ENCODE data around the gene PAQR6. TPM values are rescaled to one million over a fixed set of nuclear protein-coding genes. Genes with fewer than 3 reads are reported as not detected.

Gene PAQR6
- total RNA-seq, 3 donors from 2014 or later (not counting 1 experiment from before 2014, with no cell fraction given) = 2.6 to 5.5 (median 3.5) TPM

DNA sequence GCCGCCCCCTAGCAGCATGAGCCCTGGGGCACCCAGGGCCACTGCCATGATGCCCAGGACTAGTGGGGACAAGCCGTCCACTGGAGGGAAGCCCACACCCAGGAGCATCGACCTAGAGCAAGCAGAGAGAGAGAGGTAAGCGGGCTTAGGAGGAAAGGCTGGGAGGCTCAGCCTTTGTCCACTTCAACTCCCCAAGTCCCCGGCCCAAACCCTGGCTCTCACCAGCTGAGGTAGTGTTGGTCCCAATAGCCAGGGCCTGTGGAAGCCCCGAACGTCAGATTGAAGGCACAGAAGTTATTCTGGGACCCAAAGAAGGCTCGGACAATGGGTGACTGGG is 45.2 kb upstream of the PAQR6 start:
- WGBS (ENCODE audit: insufficient coverage) = 100% methylated on average over 8 of the region's 8 CpGs
- intact Hi-C loops (cut with micrococcal nuclease) = no loop called here
- TF ChIP-seq, protein P1, sequence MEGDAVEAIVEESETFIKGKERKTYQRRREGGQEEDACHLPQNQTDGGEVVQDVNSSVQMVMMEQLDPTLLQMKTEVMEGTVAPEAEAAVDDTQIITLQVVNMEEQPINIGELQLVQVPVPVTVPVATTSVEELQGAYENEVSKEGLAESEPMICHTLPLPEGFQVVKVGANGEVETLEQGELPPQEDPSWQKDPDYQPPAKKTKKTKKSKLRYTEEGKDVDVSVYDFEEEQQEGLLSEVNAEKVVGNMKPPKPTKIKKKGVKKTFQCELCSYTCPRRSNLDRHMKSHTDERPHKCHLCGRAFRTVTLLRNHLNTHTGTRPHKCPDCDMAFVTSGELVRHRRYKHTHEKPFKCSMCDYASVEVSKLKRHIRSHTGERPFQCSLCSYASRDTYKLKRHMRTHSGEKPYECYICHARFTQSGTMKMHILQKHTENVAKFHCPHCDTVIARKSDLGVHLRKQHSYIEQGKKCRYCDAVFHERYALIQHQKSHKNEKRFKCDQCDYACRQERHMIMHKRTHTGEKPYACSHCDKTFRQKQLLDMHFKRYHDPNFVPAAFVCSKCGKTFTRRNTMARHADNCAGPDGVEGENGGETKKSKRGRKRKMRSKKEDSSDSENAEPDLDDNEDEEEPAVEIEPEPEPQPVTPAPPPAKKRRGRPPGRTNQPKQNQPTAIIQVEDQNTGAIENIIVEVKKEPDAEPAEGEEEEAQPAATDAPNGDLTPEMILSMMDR (IDR thresholded peaks at IDR 0.05) = no peak
- DNase-seq (no peak), ATAC-seq (no peak)
- H3K4me1 Mint-ChIP-seq = peaks cover 6 to 32% of the 10 kb centered on the region in 2 donors
- Histone ChIP-seq H3K4me3 (ENCODE audit: low read length) (no peak overlapping the region), H3K27ac (ENCODE audit: low read length) (no peak overlapping the region), H3K36me3 (ENCODE audit: control insufficient read depth, insufficient read depth, low read length) (peaks cover 2% of the 10 kb centered on the region), H3K9me3 (ENCODE audit: control insufficient read depth, insufficient read depth, low read length) (no peaks in the 10 kb centered on the region), H3K4me1 (ENCODE audit: control insufficient read depth, insufficient read depth, low read length) (peaks cover 24% of the 10 kb centered on the region), H3K27me3 (ENCODE audit: control insufficient read depth, insufficient read depth, low read length) (no peaks in the 10 kb centered on the region)
- no peaks in the 10 kb centered on the region for H3K9me3 Mint-ChIP-seq
- peak overlapping the region; percentile 22 for H3K4me3 Mint-ChIP-seq
- peak overlapping the region in 1 of 2 donors; percentile 88 for H3K27ac Mint-ChIP-seq
- no peaks in the 10 kb centered on the region for H3K36me3 Mint-ChIP-seq
- no peaks in the 10 kb centered on the region for H3K27me3 Mint-ChIP-seq (ENCODE audit: low read depth in 2 of 2)

DNA sequence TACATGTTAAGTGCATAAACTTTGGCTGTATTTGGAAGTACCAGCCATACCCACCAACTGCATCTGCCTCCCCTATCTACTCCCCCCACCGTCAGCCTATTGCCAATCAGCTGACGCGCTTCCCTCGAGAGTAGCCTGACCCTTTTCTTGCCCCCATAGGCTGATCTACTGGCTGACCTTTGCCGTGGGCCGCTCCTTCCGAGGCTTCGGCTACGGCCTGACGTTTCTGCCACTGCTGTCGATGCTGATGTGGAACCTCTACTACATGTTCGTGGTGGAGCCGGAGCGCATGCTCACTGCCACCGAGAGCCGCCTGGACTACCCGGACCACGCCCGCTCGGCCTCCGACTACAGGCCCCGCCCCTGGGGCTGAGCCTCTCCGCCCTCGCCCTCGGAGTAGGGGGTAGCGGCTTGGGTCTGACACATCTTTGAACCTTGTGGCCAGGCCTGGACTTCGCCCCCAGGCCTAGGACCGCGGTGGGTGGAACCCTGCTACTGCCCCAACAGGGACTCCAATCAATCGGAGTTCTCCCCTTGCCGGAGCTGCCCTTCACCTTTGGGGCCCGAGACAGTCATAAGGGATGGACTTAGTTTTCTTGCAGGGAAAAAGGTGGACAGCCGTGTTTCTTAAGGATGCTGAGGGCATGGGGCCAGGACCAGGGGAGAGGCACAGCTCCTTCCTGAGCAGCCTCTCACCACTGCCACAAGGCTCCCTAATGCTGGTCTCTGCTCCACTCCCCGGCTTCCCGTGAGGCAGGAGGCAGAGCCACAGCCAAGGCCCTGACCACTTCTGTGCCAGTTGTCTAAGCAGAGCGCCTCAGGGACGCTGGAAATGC is 43.6 kb upstream of the PAQR6 start:
- no peaks in the 10 kb centered on the region for H3K36me3 Mint-ChIP-seq
- TF ChIP-seq, protein P1 (IDR thresholded peaks at IDR 0.05) = no peak
- H3K9me3 Mint-ChIP-seq = no peaks in the 10 kb centered on the region
- WGBS (ENCODE audit: insufficient coverage) = 53% methylated on average over 37 of the region's 37 CpGs
- H3K27me3 Mint-ChIP-seq (ENCODE audit: low read depth in 2 of 2) = no peaks in the 10 kb centered on the region
- Histone ChIP-seq H3K36me3 (ENCODE audit: control insufficient read depth, insufficient read depth, low read length) (peaks cover 2% of the 10 kb centered on the region), H3K4me1 (ENCODE audit: control insufficient read depth, insufficient read depth, low read length) (peaks cover 24% of the 10 kb centered on the region), H3K9me3 (ENCODE audit: control insufficient read depth, insufficient read depth, low read length) (no peaks in the 10 kb centered on the region), H3K4me3 (ENCODE audit: low read length) (no peak overlapping the region), H3K27me3 (ENCODE audit: control insufficient read depth, insufficient read depth, low read length) (no peaks in the 10 kb centered on the region), H3K27ac (ENCODE audit: low read length) (peak overlapping the region; percentile 8)
- intact Hi-C loops (cut with micrococcal nuclease) = no loop called here
- peaks cover 6 to 32% of the 10 kb centered on the region in 2 donors for H3K4me1 Mint-ChIP-seq
- DNase-seq (peak in 1 of 2 donors; percentile 52), ATAC-seq (peak; percentile 80 to 84 (median 84))
- peak overlapping the region; percentile 61 to 88 for H3K27ac Mint-ChIP-seq
- peak overlapping the region; percentile 80 for H3K4me3 Mint-ChIP-seq

DNA sequence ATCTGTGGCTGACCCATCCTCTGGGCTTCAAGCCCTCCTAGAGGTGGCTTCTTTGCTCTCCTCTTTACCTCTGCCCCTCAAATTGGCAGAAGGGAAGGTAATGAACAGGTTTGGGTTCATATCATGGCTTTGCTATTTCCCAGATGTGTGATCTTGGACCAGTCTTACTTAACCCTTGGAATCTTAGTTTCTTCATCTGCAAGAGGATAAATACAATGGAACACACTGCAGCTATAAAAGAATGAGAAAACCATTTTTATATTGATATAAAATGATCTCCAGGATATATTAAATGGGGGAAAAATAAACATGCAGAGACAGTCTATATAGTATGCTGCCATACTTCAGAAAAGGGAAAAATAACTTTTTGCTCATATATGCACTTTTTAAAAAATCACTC is 42.0 kb upstream of the PAQR6 start:
- H3K27ac ChIP-seq (ENCODE audit: low read length) = no peak overlapping the region
- H3K4me1 Mint-ChIP-seq = peaks cover 4 to 20% of the 10 kb centered on the region in 2 donors
- H3K36me3 ChIP-seq (ENCODE audit: control insufficient read depth, insufficient read depth, low read length) = peaks cover 2% of the 10 kb centered on the region
- no peaks in the 10 kb centered on the region for H3K9me3 Mint-ChIP-seq
- H3K4me3 ChIP-seq (ENCODE audit: low read length) = no peak overlapping the region
- H3K27me3 Mint-ChIP-seq (ENCODE audit: low read depth in 2 of 2) = no peaks in the 10 kb centered on the region
- no peak overlapping the region for H3K27ac Mint-ChIP-seq
- ATAC-seq (no peak), DNase-seq (no peak)
- H3K36me3 Mint-ChIP-seq = no peaks in the 10 kb centered on the region
- peaks cover 17% of the 10 kb centered on the region for H3K4me1 ChIP-seq (ENCODE audit: control insufficient read depth, insufficient read depth, low read length)
- TF ChIP-seq, protein P1 (IDR thresholded peaks at IDR 0.05) = no peak
- intact Hi-C loops (cut with micrococcal nuclease) = no loop called here
- H3K4me3 Mint-ChIP-seq = no peak overlapping the region
- no peaks in the 10 kb centered on the region for H3K9me3 ChIP-seq (ENCODE audit: control insufficient read depth, insufficient read depth, low read length)
- no peaks in the 10 kb centered on the region for H3K27me3 ChIP-seq (ENCODE audit: control insufficient read depth, insufficient read depth, low read length)

DNA sequence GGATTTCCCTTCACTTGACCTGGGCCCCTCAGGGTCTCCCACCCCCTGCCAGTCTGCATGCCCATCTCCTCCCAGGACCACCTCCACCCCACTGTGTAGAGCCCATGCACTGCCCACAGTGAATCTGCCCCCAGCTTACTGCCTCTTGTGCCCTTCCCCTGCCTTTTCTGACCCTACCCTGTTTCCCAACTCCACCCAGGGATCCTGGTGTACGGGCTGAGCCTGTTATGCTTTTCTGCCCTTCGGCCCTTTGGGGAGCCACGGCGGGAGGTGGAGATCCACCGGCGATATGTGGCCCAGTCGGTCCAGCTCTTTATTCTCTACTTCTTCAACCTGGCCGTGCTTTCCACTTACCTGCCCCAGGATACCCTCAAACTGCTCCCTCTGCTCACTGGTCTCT is 38.2 kb upstream of the PAQR6 start:
- H3K4me3 Mint-ChIP-seq = no peak overlapping the region
- H3K27ac ChIP-seq (ENCODE audit: low read length) = no peak overlapping the region
- no peak overlapping the region for H3K4me3 ChIP-seq (ENCODE audit: low read length)
- DNase-seq (no peak), ATAC-seq (no peak)
- peaks cover 30 to 36% of the 10 kb centered on the region in 2 donors for H3K4me1 Mint-ChIP-seq
- H3K27ac Mint-ChIP-seq = no peak overlapping the region
- peaks cover 2% of the 10 kb centered on the region for H3K36me3 ChIP-seq (ENCODE audit: control insufficient read depth, insufficient read depth, low read length)
- H3K36me3 Mint-ChIP-seq = no peaks in the 10 kb centered on the region
- peaks cover 28% of the 10 kb centered on the region for H3K4me1 ChIP-seq (ENCODE audit: control insufficient read depth, insufficient read depth, low read length)
- 97% methylated on average over 7 of the region's 8 CpGs for WGBS (ENCODE audit: insufficient coverage)
- no peaks in the 10 kb centered on the region for H3K27me3 ChIP-seq (ENCODE audit: control insufficient read depth, insufficient read depth, low read length)
- H3K27me3 Mint-ChIP-seq (ENCODE audit: low read depth in 2 of 2) = no peaks in the 10 kb centered on the region
- H3K9me3 Mint-ChIP-seq = no peaks in the 10 kb centered on the region
- intact Hi-C loops (cut with micrococcal nuclease) = no loop called here
- no peaks in the 10 kb centered on the region for H3K9me3 ChIP-seq (ENCODE audit: control insufficient read depth, insufficient read depth, low read length)
- TF ChIP-seq, protein P1 (IDR thresholded peaks at IDR 0.05) = no peak
